HG03432 (cell line): ENCODE measurements around the gene GMDS.

Source experiments
- ATAC-seq: cut with Tn5 transposase; IDR thresholded peaks from one replicate; pipeline ENCODE4 v1.9.1; 2021; ENCODE audit warnings: mild to moderate bottlenecking, moderate library complexity; ENCODE audit not compliant: unreplicated experiment

The GMDS gene

DNA sequence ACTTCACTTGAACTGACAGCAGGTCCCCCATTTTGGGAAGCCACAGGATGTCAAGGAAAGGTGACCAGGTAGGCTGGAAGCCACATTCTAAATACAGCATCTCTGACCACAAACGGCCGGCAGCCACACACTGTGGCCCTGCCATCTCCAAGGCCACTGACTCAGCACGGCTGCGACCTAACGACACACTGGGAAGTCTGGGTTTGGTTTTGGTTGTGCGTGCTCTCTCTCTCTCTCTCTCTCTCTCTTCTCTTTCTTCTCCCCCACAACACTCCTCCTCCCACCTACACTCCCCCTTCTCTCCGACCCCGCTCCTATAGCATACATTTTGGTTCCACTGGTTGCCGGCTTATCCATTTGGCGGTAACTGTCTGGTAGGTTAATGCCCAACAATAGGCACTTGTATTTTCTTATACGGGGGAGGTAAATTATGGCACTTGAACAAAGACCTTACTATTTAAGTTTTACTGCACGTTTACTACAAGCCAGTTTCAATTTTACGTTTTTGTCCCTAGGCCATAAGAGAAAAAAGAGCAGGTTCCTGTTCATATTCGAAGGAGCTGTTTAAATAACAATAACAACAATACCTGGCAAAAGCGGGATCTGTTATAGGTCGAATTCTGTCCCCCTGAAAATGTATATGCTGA is 103.6 kb downstream of the GMDS start:
- ATAC-seq: no peak

DNA sequence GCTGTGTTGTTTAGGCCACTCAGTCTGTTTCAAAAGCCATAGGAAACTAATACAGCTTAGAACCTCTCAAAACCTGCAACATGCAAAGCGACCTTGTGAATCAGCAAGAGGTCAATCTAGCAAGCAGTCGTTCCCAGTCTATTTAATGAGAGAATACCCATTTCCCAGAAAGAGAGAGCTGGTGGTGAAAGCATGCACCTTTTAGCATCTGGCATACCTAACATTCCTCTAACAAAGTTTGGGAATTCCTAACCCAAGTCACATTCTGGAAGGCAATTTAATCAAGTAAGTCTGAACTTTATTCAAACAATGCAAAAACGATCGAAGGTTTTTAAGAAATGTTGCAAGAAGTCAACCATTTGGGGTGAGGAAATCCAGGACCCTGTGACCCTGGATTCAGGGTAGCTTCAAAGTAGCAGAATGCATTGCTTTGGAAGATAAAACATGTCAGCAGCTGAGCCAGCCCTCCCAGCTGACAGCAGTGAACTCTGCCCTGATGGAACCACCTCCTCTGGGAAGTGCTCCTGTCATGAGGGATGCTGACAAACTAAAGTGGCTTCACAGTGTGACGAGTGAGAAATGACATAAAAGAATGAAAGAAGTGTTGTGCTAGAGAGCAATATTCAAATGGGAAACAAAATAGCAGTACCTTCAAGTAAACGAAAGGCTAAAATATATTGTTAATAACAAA is 104.8 kb downstream of the GMDS start:
- ATAC-seq: no peak

DNA sequence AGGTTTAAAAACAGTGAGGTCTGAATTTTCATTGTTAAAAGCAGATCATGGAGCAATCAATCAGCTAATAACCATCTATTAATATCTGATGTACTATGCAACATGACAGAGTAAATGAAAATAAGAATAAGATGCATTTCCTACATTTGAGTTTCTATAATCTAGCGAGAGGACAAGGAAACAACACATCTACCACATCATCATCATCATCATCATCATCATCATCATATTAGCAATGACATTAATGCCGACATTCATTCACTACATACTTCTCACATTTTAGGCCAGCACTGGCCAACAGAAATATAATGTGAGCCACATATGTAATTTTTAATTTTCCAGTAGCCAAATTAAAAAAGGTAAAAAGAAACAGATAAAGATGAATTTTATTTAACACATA is 110.0 kb downstream of the GMDS start:
- ATAC-seq: no peak

DNA sequence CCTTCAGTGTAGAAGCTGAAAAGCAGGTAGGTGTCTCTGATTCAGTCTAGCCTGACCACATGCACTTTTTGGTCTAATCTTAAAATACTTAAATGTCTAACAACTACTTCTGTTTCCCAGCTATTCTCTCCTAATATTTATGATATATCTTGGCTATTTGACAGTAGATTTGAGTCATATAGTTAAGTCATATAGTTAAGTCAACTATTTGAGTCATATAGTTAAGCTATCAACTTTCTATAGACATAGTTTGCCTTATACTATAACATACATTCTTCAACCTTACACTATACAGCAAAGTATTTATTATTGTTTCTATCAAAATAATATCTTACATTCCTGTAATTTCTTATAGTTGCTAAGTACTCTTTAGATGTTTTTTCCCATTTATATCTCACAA is 110.9 kb downstream of the GMDS start:
- no peak for ATAC-seq

DNA sequence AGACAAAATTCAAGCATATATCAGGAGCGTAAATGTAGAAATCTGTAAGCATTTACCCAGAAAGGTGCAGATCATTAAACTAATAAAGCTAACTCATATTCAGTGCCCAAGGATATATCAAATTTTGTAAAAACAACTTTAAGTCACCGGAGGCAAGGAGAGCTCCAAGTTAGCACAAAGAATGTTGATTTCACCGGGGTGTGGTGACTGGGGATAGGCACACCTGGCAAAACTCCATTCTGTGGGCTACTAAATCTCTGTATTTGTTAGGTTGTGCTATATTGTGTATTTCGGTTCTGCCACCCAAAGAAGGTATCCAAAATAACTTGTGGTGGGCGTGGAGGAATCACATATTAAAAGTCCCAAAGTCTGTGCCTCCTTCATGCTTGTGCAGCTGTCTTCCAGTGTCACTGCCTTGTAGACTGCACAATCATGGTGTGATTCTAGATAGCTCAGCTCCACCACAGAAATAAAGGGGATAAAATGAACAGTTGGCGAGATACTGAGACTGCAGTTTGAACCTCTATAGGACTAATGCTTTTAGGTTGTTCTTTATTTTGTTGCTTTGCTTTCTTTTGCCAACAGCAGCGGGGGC is 111.6 kb downstream of the GMDS start:
- ATAC-seq: no peak

DNA sequence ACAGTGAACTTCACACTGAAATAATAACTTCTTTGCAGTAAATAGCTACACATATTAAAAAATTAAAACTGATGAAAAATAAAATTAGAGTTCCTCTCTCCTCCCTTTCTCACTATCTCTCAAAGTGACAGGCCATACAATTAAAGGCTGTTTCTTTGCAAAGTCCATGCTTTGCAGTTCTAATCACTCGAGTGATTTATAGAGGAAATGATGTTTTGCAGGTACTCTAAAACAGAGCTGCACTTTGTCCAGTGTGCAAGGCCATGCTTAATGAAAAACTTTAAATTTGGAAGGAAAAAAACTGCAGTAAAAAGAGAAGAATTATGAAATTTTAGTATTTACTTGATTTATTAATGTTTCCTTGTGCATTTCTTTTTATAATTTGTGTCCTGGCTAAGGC is 112.5 kb downstream of the GMDS start:
- ATAC-seq: no peak

DNA sequence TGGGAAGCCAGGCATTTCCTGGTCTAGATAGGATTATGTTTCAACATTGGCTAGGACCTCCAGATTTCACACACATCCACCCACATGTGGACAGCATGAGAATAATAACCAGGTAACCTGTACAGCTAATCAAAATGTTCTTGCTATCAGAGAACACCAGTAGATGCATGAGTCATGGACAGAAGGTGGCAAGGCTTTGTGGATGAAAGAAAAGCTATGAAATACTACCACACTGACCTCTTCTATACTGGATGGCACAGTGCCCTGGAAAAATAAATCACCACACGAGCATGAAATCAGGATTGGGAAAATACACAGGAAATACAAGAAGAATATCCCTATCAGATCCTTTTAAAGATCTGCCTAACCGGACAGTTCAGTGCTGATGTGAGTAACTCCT is 113.0 kb downstream of the GMDS start:
- no peak for ATAC-seq

DNA sequence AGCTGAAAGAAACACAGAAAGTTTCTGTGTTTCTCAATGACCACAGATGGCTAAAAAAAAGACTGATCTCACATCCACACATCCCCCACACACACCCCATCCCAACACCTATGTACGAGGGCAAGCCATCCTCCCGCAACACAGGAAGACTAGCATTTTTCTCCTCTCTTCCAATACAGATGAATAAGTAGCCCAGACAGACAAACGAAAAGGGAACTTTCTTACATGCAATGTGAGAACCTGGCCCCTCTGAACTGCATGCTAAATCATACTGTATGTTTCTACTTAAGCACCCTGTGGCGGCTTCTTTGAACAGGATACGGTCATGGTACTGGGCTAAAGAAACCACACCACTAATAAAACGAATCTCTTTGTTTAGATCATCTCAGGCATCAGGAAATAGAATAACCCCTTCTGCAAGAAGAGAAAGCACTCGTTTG is 116.2 kb downstream of the GMDS start:
- ATAC-seq: peak; percentile 69

DNA sequence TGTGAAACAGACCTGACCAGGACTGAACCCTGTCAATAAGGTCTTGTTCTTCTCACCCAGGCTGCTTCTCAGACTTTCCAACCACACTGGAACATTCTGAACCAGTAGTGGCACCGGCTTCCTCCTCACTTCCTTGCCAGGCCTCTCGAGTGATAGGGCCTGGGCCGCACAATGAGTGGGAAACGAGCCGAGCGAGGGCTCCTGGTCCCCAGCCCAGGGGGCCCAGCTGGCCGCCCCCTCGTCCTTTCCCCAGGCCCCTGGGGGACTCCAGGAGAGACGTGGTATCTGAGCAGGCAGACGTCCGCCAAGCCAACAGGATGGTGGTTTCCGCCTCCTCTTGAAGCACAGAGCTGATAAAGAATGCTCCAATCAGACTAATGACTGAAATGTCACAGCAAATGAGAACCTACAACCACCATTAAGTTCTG is 117.9 kb downstream of the GMDS start:
- ATAC-seq: peak; percentile 62

DNA sequence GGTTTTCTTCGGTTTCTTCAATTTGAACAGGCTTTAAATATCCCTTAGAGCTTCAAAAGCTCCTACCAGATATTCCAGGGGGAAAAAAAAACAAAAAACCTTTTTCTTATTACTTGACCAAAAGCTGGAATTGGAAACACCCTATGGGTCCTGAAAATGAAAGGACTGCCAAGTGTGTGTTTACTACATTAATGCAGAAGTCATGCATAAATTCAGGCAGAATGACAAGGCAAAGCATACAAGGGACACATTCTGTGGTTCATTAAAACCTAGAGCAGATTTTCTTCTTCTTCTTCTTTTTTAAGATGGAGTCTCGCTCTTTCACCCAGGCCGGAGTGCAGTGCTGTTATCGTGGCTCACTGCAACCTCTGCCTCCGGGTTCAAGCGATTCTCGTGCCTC is 119.1 kb downstream of the GMDS start:
- no peak for ATAC-seq

DNA sequence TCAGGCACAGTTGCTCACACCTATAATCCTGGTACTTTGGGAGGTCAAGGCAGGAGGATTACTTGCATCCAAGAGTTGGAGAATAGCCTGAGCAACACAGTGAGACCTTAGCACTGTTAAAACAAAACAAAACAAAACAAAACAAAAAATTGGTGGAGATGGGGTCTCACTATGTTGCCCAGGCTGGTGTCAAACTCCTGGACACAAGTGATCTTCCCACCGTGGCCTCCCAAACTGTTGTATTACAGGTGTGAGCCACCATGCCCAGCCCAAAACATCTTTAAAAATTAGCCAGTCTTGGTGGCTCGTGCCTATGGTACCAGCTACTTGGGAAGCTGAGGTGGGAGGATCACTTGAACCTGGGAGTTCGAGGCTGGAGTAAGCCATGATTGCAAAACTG is 120.2 kb downstream of the GMDS start:
- no peak for ATAC-seq

DNA sequence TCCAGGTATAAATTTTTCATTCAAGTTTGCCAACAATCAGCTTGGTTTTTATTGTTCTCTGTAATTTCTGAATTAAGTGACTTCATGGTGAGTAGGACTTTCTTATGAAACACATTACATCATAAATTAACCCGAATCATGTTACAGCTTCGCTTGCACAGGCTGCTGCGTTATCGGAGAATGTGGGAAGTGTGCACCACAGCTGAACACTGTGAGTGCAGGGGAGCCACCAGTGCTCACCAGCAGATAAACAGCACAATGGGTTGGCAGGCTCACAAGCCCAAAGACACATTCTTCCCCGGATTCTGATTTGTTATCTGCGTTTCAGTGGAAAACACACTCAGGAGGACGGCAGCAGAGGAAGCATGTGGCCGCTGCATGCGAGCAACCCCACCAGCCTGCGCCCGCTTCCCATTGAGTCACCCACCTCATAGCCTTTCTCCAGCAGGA is 121.1 kb downstream of the GMDS start:
- ATAC-seq: no peak

DNA sequence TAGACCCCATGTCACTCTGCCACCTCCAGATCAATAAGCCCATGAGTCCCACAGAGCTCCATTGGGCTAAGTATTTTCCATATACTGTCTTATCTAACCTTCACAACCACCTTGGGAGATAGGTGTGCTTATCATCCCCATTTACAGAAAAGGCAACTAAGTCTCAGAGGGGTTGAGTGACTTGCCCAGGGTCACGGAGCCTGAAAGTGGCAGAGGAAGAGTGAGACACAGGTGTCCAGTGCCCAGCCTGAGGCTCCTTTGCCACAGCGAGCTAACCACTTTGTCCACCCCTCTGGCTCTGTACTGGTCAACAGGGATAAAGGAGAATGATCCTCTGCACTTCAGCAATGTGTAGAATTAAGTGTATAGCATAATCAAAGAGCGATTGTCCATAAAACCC is 124.5 kb downstream of the GMDS start:
- no peak for ATAC-seq

DNA sequence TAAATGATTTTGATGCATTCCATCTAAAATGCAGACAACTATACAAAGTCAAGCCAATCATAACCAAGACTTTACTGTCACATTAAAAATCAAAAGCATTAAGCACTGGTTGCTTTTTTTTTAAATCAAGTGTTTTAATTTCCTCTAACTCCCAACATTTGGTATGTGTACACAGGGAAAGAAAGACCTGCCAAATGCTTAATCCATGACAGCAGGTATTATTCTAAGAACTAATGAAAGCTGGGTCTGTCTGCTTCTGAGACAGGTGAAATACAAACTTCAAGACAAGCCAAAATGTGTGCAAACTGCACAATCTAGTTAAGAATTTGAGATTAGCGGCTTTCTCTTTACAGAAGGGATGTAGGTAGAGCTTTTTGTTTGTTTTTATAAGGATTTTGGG is 126.1 kb downstream of the GMDS start:
- no peak for ATAC-seq

DNA sequence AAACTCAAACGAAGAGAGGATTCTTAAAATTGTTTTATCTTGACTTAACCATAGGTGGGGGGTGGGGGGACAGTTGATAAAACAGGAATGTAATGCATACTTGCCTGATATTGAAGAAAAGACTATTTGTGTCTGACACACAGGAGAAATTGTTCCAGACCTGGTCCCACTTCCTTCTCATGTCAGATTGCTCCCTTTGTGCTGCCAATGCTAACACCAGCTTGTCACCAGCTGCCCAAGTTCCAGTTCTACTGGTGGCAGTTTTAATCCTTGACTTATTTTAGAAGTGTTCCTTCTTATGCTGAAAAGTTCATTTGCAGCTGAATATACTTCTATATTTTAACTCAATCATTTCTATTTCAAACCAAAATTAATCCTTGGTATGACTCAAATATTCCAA is 127.3 kb downstream of the GMDS start:
- ATAC-seq: no peak

DNA sequence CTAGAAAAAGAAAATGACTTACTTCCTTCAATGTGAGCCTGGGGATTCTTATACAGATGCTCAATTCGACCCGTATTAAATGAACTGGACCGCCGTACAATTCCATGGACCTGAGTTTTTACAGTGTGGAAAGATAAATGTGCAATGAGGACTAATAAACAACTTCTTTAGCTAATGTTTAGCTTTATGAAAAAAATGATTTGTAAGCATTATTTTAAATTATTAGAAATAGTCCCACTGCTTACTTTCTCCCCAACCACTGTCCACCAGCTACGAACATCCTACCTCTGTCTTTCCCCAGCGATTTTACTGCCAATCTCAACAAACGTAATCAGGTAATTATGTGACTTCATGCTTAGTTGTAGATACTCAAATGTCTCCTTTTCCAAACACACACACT is 128.0 kb downstream of the GMDS start:
- ATAC-seq: no peak

DNA sequence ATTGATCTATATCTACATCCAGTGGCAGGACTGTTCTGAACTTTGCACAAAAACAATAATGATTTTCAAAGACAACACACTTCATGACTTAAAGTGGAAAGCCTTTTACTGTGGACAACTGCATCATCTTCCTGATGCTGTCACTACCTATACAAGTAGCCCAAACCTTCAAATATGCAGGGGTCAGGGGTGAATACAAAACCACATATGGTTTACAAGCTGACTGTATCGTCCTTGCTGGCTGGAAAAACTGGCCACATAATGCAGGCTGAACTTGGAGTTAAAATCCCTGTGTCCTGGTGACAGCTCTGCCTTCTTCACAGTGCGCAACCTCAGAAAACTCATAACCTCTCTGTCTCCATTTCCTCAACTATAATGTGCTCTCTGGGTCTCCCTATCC is 128.9 kb downstream of the GMDS start:
- no peak for ATAC-seq

DNA sequence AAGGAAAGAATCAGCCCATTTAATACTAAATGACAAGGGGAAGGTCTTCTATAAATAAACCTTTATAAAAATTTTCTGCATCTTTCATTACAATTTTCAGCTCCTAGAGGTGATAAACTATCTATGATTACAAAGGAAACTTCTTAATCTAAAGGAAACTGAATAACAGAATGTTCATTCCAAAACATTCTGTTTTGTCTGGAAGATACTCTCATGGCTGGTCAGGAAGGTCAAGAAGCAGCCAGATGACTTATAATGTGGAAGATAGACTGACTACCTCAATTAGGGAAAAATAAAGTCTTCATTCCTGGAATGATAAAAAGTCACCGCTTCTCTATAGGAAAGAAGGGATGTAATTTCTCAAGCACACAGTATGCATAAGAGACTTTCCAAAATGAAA is 131.3 kb downstream of the GMDS start:
- ATAC-seq: no peak

DNA sequence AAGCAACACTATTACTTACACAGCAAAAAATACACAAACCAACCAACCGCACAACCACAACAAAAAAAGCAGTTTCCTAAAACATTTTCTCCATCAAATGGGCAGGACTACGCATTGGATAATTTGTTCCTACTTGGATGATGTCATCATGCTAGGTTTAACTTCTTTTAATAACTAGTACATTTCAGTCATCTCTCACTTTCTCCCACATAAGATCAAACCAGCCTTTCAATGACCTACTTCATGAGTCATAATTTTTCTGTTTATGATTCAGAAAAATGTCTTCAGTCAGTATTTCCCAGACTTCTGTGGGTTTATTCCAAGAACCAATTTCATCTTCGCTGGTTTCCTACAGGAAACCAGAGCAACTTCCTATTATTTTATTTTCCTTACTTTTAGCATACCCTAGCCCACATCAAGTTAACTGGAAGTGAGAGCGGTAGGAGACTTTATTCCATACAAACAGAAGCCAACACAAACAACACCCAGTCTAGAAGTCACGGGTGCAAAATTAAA is 134.2 kb downstream of the GMDS start:
- peak; percentile 68 for ATAC-seq

DNA sequence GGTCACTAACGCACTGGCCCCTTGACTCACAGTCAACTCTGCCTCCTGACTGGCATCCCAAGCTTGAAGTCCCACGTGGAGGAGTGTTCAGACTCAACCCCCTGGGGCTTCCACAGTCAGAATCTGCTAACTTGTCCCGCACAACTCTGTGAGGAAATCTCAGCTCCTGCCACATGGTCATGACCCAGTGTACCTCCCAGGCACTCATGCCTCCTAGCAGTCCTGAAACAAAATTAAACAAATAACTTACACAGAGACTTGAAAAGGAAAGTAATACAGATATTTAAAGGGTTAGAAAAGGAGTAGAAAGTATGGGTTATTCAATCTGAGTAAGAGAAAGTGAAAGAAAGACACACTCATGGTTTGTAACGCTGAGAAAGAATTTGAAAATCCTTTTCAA is 134.9 kb downstream of the GMDS start:
- ATAC-seq: peak; percentile 62

DNA sequence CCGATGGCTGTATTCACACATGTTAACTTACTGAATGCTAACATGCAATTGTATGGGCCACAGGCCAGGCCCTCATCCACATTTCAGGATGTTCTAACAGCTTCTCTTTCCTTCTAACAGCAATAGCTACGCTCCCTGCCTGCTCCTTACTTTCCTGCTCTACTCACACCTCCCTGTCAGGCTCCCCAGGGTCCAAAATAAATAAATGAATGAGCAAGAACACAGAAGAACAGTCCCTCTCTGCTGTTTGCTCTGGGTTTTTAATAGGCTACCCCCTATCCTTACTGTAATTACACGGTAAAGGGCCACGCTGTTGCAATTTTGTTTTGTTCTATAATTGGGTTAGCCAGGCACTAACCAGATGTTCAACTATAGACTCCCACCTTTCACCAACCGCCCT is 135.6 kb downstream of the GMDS start:
- ATAC-seq: no peak

DNA sequence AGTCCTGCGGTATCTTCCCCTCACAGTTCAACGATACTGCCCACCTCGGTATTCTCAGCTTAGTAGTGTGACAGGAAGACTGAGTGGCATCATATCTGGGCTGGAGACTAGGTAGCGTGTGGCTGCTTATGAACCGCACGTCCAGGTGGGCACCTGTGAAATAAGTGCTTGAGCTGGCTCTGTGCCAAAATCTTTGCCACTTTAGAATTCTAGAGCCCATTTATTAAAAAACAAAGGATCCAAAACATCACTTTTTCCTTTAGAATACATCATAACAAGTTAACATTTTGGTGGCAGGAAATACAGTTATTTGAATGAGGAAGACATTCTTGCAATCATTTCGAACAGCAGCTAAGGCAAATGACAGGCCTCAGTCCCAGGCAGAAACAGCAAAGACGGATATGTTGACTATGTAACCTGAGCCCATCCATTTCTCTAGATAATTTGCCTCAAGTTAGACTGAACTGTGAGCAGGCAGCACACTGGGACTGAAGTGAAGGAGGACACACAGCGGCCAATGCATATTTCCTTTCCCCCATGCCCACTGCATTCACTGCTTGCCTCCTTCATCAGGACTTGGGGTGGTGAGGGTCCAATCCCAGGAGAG is 136.6 kb downstream of the GMDS start:
- ATAC-seq: no peak
